Fibroblast of mammary gland (primary cell): ENCODE results near the gene HYI.

ENCODE experiments used
- DNase-seq: peaks from one replicate; pipeline ENCODE4 v3.0.0-alpha.2; 2010; ENCODE audit warnings: low read depth
- H3K4me3 ChIP-seq: 2 replicates; pipeline ENCODE4 v1.5.1; 2011; ENCODE audit warnings: low read depth, mild to moderate bottlenecking, low read length, moderate library complexity; ENCODE audit not compliant: control insufficient read depth
- CTCF ChIP-seq: conservative IDR thresholded peaks from 2 replicates; pipeline ENCODE4 v1.5.1; 2011; ENCODE audit warnings: low read depth, low read length, inconsistent platforms; ENCODE audit not compliant: control insufficient read depth, insufficient read depth

Gene HYI

GRCh38 chr1:43405876-43406234 is 47.9 kb downstream of the HYI start:
- TF ChIP-seq CTCF, result no peak
- no peak overlapping the region for H3K4me3 ChIP-seq
- no peak for DNase-seq

GRCh38 chr1:43405219-43405875 is 48.4 kb downstream of the HYI start:
- no peak for TF ChIP-seq CTCF
- no peak overlapping the region for H3K4me3 ChIP-seq
- DNase-seq, result peak; percentile 18

GRCh38 chr1:43404353-43404752 is 49.4 kb downstream of the HYI start:
- no peak overlapping the region for H3K4me3 ChIP-seq
- no peak for TF ChIP-seq CTCF
- no peak for DNase-seq

GRCh38 chr1:43402089-43402865 is 51.5 kb downstream of the HYI start:
- no peak for DNase-seq
- TF ChIP-seq CTCF, result no peak
- no peak overlapping the region for H3K4me3 ChIP-seq
